Stimulated activated CD4-positive, alpha-beta T cell treated with anti-CD3 and anti-CD28 coated beads, Interleukin-4, amount 100 ng/mL, for 24 hours (primary cell): ENCODE data around the gene IRF2BP2.
"Not testable (repeated sequence)": the region's sequence is repeated elsewhere in the genome, so short reads cannot be mapped to it uniquely, and the experiment has no call there.

ENCODE experiments used
- DNase-seq: peaks from one replicate; pipeline ENCODE4 v3.0.0-alpha.2; 2020

The IRF2BP2 gene

GRCh38 chr1:234610061-234610665, at the start of gene IRF2BP2:
Gene IRF2BP2 (minus strand): TSS chr1:234610178. CDS start chr1:234609494, 684 bp downstream.
- peak; percentile 77 for DNase-seq

- DNase-seq: no peak
Observed at GRCh38 chr1:234659538-234659937, 49.6 kb upstream of the IRF2BP2 start.

DNA sequence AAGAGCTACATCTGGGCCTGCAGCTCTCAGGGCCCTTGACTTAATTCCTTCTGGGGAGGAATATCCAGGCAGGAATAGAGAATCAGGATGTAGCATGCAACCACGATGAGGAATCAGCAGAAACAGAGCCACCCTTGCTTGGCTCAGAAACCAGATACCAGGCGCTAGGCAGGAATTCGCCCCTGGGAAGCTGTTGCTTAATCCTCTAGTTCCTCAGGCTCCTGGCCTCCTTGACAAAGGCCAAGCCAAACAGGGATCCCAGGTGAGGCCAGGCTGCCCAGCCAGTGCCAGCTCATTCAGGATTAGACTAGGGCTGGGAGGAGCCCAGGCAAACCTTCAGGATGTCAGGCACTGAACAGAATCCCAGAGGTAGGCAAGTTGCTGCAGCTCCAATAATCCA, 48.2 kb upstream of the IRF2BP2 start:
- DNase-seq: no peak

DNA sequence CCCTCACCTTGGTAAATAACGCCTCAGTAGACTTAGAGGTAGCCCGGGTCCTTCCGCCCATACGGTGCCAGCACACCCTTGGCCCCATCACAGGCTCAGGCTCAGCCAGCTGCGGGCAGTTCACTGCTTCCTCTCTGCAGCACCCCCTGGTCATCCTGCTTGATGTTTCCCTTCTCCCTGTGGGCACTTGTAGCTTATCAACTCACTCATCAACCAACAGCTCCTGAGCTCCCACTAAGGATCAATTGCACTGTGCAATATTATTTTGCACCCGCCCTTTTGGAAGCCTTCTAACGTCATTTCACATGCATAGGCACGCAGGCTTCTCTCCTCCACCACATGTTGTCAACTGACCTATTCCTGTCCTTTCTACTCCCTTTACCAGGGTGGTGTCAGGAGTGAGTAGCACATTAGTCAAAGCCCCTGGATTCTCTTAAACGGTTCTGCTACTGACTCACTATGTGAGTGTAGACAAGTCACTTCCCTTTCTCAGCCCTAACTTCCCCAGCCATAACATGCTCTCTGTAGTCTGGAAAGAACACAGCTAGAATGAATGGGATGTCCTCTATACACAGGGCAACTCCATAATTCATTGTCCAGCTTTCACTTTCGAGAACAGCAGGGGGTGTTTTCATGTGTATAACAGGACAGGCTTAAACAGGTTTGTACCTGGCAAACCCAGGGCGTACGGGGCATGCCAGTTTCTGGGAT, 47.1 kb upstream of the IRF2BP2 start:
- peak; percentile 34 for DNase-seq

DNA sequence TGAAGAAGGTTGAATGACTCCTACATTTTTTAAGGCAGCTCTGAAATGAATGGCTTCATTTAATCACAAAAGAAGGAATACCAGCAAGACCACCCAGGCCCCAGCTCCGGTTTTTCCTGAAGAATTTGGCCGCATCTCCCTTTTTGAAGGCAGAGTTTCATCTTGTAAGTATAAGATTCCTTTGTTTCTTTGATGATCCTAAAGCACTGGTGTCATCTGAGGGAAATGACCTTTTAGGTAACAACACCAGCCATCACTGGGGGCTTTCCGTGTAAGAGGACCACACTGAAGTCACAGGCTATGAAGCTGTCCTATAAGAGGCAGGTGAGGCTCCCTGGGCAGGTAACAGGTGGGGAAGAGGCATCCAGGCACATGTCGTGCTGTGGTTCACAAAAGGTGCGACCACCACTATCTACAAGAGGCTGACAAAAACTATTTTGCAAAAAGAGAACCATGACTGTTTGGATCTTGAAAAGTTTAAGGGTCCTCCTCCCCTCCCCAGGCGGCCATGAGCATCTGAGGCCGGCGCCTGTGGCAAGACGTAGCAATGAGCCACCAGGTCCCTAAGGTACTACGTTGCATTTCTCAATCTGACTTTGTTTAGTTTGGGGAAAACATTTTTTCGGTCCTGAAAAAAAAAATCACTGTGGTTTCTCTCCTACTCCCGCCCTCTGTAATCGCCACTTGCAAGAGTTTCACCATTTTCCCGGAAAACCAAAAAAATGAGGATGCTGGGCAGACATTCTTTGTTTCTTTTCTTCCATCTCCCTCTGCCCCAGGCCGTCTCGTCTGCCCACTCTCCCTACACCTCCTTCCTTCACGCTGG, 46.3 kb upstream of the IRF2BP2 start:
- DNase-seq: no peak

DNA sequence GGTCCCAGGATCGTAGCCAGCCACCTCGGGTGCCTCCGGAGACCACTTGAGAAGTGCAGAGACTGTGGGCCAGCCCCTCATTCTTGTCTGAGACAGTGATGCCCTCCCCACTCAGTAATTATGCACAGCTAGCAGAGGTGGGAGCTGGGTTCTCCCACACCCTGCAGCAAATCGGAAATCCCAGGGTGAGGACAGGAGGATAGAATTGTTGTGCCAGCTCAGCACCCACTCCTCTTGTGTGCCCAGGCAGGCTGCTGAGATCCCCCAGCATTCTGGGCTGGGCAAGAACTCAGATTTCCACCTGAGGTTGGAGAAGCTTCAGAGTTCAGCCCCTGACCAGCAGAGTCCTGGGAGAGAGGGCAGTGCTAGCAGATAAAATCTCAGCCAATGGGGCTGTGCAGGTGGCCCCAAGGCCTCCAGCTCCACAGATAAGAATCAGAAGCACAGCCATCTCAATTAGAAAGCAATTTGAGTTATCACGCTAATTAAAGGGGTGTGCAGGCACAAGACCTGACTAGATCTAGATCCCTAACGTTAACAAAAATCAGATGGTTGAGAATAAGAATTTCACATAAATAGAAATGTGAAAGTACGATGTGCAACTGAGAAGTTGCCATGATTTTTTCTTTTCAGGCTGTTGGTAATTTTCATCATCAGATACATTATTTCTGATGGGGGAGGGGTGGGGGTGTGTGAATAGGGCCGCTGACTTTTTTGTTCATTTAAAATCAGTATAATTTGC, 45.5 kb upstream of the IRF2BP2 start:
- no peak for DNase-seq

- no peak for DNase-seq
Observed at GRCh38 chr1:234654002-234654733, 44.2 kb upstream of the IRF2BP2 start.

DNA sequence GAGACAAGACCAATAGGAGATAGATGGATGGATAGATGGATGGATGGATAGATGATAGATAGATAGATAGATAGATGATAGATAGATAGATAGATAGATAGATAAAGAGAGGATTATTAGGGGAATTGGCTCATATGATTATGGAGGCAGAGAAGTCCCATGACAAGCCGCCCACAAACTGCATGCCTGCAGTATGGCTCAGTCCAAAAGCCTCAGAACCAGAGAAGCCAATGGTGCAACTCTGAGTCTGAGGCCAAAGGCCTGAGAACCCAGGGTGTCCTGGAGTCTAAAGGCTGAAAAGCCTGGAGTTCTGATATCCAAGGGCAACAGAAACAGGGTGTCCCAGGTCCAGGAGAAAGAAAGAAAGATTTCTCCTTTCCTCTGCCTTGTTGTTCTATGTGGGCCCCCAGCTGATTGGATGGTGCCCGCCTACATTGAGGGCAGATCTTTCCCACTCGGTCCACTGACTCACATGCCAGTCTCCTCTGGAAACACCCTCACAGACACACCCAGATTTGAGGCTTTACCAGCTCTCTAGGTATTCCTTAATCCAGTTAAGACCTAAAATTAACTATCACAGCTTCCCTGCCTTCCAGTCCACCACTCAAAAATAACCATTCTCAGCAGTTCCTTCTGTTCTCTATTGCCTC, 39.6 kb upstream of the IRF2BP2 start:
- no peak for DNase-seq

DNA sequence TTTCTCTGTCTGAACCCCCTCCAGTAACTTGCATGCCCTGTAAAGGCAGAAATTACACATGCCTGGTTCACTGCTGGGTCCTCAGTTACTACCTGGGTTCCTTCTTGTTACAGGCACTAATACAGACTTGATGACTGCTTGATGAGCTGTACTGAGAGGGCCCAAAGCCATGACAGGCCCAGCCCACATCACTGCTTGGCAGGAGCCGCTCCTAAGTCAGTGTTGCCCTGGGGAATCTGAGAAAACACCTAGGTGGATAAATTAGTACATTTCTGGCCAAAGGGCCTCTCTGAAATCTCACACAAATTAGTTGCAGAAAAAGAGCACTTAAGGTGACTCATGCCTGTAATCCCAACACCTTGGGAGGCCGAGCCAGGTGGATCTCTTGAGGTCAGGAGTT, 37.8 kb upstream of the IRF2BP2 start:
- no peak for DNase-seq

DNA sequence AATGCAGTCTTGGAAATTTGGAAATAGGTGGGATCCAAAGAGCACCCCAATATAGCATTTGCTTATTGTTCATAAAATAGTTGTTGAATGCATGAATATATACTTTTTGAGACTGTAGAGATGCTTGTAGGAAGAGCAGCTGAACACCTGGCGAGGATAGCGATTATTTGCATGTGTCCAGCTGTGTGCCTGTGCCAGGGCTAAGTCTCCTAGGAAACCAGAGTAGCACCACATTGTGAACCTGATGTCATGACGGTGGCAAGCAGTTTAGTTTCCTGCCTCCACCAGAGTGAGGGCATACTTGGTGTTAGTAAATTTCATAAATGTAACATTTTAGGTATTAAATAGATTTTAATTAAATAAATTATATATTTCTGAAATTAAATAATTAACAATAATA, 37.3 kb upstream of the IRF2BP2 start:
- no peak for DNase-seq

GRCh38 chr1:234645964-234646363, 36.0 kb upstream of the IRF2BP2 start:
- no peak for DNase-seq

DNA sequence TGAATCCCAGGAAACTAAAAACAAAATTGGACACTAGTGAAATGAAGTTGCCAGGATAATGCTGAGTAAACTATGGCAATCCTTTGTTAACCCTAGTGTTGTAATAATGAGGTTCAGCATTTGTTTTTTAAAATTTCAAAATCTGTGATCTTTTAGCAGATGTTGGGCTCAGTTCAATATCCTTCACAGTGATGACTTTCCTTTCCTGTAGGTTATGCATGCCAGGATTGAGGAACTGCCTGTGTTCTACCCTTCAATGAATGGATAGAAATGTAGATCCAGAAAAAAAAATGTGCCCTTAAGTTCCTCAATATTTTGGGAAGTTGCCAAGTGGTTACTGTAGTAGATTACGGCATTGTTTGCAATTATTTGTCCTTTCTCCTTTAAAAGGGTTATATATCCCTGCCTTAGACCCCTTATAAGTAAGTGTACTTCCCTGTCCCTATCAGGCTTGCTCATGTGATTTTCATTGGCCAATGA, 35.5 kb upstream of the IRF2BP2 start:
- no peak for DNase-seq

GRCh38 chr1:234644928-234645327, 35.0 kb upstream of the IRF2BP2 start:
- DNase-seq: no peak

DNA sequence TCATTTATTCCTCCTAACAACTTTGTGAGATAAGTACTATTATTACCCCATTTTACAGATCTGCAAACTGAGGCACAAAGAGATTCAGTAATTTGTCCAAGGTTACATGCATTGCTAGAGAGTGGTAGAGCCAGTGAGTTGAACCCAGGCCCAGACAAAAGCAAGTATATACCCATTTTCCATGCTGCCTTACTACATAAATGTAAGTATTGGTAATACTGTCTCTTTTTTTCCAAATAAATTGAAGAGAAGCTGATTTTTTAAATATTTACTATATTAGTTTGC, 33.8 kb upstream of the IRF2BP2 start:
- no peak for DNase-seq

DNA sequence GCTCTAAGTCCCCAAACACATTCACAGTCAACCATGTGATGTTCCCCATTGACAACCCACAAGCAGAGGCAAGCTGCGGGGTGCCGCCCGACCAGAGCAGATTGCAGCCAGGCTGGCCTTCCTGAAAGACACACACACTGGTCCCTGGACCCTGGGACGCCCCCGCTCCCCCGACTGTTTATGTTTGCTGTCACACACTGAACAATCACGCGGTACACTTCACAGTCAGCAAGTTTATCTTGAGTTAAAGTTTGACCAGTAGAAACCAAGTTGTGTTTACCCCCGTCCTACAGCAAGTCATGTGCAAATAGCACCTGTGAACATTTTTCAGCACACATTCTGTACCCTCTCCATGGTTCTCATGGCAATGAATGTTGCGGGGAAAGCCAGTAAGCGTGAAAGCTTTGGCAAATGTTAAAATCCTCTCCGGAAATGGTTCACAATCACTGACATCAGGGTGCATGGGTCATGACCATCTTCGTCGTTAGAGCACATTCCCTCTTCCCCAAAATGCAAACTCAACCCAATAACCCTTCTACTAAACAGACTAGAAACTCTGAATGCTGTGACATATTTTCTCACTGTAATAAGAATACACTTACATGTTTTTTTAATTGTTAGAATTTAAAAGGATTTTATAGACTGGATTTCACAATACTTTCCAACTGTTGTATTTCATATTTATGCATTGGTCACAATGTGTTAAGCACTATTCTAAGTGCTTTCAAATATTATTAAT, 33.3 kb upstream of the IRF2BP2 start:
- no peak for DNase-seq

- no peak for DNase-seq
Observed at GRCh38 chr1:234642428-234642827, 32.5 kb upstream of the IRF2BP2 start.

- no peak for DNase-seq
Observed at GRCh38 chr1:234639961-234640360, 30.0 kb upstream of the IRF2BP2 start.

DNA sequence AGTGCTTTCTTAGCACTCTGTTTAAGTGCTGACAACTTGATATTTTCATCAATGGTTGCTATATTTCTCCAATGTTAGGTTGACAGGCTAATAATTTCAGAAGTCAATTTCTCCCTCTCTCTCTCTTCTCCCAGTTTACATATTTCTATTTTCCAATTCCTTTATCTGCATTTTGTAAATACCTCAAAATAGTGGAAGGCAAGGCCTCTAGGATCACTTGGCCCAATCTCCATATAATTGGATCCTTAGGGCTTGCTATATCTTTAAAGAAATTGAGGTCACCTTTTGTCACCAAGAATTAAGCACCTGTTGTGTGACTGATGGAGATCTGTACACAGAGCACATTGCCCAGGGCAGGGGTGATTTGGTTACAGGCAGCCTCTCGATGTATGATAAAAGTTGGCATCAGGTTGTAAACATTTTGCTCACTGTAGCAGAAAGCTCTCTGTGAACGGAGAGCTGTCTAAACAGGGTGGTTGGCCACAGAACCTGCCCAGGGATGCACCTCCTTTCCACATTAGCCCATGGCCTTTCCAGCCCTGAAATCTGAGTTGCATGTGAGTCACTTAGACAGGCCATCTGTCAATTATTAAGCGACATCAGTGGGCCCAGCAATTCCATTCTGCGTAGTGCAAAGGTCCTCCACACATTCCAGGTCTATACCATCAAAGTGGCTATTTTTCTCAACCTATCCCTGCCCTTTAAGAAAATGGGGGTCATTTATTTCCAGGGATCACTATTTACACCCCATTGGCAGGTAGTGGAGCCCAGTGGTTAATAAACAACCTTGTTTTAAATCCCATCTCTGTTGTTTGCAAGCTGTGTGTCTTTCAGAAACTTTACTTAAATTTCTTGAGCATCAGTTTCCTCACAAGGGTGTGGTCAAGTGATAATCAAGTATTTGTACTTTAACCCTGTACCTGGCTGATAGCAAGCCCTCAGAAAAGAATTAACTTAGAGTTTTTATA, 29.1 kb upstream of the IRF2BP2 start:
- no peak for DNase-seq

DNA sequence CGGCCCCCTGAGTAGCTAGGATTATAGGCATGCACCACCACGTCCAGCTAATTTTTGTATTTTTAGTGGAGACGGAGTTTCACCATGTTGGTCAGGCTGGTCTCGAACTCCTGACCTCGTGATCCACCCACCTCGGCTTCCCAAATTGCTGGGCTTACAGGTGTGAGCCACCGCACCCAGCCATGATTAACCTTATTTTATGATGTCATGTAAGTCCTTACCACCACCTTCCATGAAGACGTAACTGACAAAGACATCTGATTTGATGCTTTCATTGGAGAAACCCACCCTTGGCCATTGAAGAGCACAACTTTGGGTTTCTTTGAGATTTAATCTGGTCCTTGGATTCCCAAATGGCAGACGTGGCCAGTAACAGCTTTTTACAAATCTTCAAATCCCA, 24.9 kb upstream of the IRF2BP2 start:
- DNase-seq: not testable (repeated sequence)

- no peak for DNase-seq
Observed at GRCh38 chr1:234634387-234634786, 24.4 kb upstream of the IRF2BP2 start.
